Esophagus muscularis mucosa (tissue), 3 donors: ENCODE data around the gene LRRTM3.

Source experiments
- POLR2A ChIP-seq: fragments of 450-650 bp; IDR thresholded peaks from one replicate; pipeline ENCODE4 v1.6.1; 2017; ENCODE audit warnings: antibody characterized with exemption, moderate library complexity, mild to moderate bottlenecking, low read depth
- TF ChIP-seq, protein P1 (sequence below), 3 experiments: fragments of 200-600 bp in 2 of 3; fragments of 450-650 bp in 1 of 3; sonication (generic) in 2 of 3; IDR thresholded peaks; one replicate each; pipeline ENCODE4 v1.5.1; 2017 to 2019; ENCODE audit warnings: antibody characterized with exemption in 3 of 3, mild to moderate bottlenecking in 2 of 3, moderate library complexity in 1 of 3

DNA sequence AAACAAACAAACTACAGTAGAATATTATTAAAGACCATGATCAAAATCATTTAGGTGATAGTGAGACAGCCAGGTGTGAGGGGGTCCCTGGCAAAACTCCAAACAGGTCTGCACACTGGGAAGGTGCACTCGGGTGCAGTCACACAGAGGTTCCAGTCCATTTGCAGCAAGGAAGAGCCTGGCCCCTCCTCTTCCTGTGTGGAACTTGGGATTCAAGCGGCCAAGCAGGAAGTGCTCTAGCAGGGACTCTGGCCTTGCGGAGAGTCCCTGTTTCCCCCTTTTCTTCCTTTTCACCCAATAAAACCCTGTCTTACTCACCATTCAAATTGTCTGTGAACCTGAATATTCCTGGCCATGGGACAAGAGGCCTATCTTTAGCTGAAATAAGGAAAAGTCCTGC, 181.8 kb downstream of the LRRTM3 start:
- TF ChIP-seq, protein P1, sequence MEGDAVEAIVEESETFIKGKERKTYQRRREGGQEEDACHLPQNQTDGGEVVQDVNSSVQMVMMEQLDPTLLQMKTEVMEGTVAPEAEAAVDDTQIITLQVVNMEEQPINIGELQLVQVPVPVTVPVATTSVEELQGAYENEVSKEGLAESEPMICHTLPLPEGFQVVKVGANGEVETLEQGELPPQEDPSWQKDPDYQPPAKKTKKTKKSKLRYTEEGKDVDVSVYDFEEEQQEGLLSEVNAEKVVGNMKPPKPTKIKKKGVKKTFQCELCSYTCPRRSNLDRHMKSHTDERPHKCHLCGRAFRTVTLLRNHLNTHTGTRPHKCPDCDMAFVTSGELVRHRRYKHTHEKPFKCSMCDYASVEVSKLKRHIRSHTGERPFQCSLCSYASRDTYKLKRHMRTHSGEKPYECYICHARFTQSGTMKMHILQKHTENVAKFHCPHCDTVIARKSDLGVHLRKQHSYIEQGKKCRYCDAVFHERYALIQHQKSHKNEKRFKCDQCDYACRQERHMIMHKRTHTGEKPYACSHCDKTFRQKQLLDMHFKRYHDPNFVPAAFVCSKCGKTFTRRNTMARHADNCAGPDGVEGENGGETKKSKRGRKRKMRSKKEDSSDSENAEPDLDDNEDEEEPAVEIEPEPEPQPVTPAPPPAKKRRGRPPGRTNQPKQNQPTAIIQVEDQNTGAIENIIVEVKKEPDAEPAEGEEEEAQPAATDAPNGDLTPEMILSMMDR (IDR thresholded peaks at IDR 0.05) = no peak
- no peak for TF ChIP-seq POLR2A
